Testis (tissue), 2 donors: Measurements from ENCODE around the gene ARL6IP5.

Source experiments
- CTCF ChIP-seq, 3 experiments: fragments of 450-650 bp in 2 of 3; fragments of 200-600 bp in 1 of 3; sonication (generic) in 1 of 3; IDR thresholded peaks; one replicate each; pipeline ENCODE4 v1.5.1; 2016 to 2019; ENCODE audit warnings: antibody characterized with exemption in 3 of 3, mild to moderate bottlenecking in 2 of 3, moderate library complexity in 1 of 3
- POLR2A ChIP-seq: fragments of 450-650 bp; IDR thresholded peaks from one replicate; pipeline ENCODE4 v1.6.1; 2017; ENCODE audit warnings: antibody characterized with exemption, mild to moderate bottlenecking, moderate library complexity

- TF ChIP-seq POLR2A: no peak
- TF ChIP-seq CTCF (IDR thresholded peaks at IDR 0.05): no peak
Observed at GRCh38 chr3:69063636-69064035, 21.1 kb upstream of the ARL6IP5 start.
